Coronary artery (tissue), 2 donors: Measurements from ENCODE around the gene GRK2.
A peak's percentile ranks its signal among the peaks of the same experiment; 100 is the strongest.

Experiments
- DNase-seq: peaks from one replicate; pipeline ENCODE4 v3.0.0-alpha.2; 2017; ENCODE audit warnings: low spot score
- H3K27ac ChIP-seq, 2 donors: fragments of 200-600 bp; sonication (generic); one replicate each; pipeline ENCODE4 v1.5.1; 2016 to 2019
- H3K4me3 ChIP-seq: fragments of 200-600 bp; sonication (generic); 2 replicates; pipeline ENCODE4 v1.5.1; 2016; ENCODE audit warnings: mild to moderate bottlenecking, moderate library complexity
- TF ChIP-seq, protein P1 (sequence below): fragments of 200-600 bp; sonication (generic); IDR thresholded peaks from one replicate; pipeline ENCODE4 v1.5.1; 2019; ENCODE audit warnings: antibody characterized with exemption

Gene GRK2

DNA sequence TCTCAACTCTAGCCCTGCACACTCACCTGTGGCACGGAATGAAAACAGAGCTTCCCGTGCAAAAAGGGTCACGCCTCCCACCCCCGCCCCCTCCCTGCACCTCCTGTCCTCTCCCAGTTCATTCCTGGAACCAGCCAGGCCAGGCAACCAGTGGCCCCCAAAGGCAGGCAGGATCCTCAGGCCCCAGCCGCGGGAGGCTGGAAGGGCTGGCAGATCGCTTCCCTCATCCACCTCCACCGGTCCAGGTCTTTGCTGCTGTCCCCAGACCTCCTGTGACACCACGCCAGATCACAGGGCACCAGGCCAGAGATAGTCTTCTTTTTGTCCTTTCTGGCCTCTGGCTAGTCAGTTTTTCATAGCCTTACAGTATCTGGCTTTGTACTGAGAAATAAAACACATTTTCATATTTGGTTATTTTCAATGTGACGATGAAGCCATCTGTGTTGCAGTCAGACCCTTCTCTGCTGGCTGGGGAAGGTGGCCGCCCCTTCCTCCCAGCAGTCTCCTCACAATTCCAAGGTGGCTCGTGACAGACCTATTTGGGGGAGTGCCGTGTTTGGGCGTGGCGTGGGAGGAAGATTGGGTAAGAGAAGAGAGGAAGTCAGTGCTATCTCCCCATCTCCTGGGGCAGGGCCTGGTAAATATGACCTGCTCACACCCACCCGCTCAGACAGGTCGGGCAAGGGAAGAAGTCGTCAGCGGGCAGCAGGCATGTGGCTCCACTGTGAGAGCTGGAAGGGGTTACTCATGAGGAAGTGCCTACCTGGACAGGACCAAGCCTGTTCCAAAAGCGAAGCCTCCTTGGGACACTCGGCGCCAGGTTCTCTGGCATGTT is 46.1 kb downstream of the GRK2 start:
- Histone ChIP-seq H3K27ac (no peak overlapping the region), H3K4me3 (no peak overlapping the region)
- DNase-seq = no peak
- TF ChIP-seq, protein P1, sequence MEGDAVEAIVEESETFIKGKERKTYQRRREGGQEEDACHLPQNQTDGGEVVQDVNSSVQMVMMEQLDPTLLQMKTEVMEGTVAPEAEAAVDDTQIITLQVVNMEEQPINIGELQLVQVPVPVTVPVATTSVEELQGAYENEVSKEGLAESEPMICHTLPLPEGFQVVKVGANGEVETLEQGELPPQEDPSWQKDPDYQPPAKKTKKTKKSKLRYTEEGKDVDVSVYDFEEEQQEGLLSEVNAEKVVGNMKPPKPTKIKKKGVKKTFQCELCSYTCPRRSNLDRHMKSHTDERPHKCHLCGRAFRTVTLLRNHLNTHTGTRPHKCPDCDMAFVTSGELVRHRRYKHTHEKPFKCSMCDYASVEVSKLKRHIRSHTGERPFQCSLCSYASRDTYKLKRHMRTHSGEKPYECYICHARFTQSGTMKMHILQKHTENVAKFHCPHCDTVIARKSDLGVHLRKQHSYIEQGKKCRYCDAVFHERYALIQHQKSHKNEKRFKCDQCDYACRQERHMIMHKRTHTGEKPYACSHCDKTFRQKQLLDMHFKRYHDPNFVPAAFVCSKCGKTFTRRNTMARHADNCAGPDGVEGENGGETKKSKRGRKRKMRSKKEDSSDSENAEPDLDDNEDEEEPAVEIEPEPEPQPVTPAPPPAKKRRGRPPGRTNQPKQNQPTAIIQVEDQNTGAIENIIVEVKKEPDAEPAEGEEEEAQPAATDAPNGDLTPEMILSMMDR = no peak

DNA sequence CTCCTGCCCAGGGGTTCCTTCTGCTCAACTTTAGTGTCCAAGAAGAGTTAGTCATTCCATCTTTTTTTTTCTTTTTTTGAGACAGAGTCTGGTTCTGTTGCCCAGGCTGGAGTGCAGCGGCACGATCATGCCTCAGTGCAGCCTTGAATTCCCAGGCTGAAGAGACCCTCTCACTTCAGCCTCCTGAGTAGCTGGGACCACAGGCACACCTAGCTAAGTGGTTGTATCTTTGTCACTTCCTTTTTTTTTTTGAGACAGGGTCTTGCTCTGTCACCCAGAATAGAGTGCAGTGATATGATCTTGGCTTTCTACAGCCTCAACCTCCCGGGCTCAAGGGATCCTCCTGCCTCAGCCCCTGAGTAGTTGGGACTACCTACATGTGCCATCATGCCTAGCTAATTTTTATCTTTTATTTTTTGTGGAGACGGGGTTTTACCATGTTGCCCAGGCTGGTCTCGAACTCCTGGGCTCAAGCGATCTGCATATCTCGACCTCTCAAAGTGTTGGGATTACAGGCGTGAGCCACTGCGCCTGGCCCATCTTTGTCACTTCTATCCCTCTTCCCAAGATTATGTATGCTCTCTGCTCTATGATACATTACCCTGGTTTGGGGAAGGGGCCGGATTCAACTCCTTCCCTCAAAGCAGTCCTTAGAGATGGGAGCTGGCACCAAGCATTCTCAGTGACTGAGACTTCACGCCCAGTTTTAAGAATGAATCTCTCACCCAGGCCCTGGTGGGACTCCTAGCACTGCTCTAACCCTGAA is 47.0 kb downstream of the GRK2 start:
- Histone ChIP-seq H3K4me3 (no peak overlapping the region), H3K27ac (no peak overlapping the region)
- DNase-seq = no peak
- TF ChIP-seq, protein P1 = no peak

DNA sequence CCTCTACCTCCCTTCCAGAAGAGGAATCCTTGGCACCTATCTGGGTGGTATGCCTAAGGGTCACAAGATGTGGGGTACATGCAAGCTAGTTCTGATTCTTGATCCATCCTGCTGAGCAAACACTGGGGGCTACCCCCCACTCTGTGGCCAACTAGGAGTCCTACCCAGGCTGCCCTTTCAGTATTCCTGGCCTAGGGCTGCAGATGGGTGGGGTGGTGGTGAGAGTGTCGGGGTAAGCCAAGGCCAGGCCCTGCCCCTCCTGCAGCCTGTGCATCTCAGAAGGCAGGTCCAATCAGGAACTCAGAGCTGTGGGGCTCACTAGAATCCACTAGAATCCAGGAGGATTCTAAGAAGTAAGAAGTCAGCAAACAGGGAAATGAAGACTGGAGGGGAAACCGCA is 47.9 kb downstream of the GRK2 start:
- Histone ChIP-seq H3K27ac (no peak overlapping the region), H3K4me3 (no peak overlapping the region)
- TF ChIP-seq, protein P1 = no peak
- DNase-seq = no peak

DNA sequence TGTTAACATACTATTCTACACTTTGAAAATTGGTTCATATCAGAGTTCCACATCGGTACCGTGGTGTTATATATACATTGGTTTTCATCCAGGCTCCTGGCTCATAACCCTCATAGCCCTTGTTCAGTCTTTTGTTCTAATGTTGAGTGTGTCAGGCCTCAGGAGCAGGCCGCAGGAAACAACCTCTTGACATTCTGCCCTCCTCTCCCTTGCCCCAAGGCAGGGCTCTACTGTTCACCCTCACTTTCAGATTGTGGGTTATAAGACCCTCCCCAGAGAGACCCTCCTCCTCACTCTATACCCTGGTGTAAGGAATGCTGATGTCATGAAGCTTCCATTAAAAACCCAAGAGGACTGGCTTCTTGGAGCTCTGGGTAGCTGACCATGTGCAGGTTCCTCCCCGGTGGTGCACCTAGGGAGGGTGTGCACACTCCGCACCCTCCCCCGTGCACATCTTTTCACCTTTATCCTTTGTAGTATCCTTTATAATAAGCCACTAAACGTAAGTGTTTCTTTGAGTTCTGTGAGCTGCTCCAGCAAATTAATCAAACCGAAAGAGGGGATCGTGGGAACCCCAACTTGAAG is 49.1 kb downstream of the GRK2 start:
- TF ChIP-seq, protein P1 = no peak
- Histone ChIP-seq H3K27ac (no peak overlapping the region), H3K4me3 (no peak overlapping the region)
- no peak for DNase-seq

DNA sequence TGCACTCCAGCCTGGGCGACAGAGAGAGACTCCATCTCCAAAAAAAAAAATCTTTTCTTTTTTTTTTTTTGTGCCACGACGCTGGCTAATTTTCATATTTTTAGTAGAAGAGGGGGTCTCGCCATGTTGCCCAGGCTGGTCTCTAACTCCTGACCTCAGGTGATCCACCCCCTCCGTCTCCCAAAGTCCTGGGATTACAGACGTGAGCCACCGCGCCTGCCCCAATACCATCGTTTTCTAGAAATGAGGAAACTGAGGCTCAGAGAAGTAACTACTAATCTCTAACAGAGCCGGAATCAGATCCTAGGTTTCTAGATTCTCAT is 50.6 kb downstream of the GRK2 start:
- no peak for DNase-seq
- TF ChIP-seq, protein P1 = no peak
- peak overlapping the region; percentile 86 to 96 for H3K27ac ChIP-seq
- H3K4me3 ChIP-seq = peak overlapping the region; percentile 85

DNA sequence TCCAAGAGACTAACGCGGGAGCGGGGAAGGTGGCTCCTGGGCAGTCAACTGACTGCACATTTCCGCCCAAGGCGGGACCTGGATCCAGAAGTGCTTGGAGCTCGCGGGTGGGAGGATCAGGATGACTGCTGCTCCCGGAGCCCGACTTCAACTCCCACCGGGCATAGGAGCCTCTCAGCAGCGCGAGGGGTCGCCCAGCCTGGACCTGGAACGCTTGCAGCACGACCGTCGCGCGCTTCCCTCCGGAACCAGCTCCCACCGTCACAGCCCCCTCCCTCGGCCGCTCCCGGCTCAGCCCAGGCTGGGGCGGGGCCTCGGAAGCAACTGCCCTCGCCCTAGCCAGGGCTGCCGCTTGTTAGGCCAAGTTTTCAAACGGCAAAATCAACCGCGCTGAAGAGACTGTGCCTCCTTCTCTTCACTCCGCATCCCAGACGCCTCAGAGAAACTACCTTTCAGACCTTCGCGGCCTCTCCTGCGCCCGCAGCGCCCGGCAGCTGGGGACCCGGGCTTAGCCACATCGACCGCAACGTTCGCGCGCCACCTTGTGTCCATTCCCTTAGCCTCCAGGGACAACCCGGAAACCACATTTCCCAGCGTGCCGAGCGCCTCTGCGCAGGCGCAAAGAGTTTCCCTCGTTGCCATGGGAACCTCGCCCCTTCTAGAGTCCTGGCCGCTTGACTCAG is 51.1 kb downstream of the GRK2 start:
- H3K4me3 ChIP-seq = peak overlapping the region; percentile 85
- TF ChIP-seq, protein P1 = peak; percentile 86
- peak overlapping the region; percentile 86 to 96 for H3K27ac ChIP-seq
- DNase-seq = peak; percentile 97
